G401 (cell line): ENCODE measurements around the gene UST. TPM values are rescaled to one million over a fixed set of nuclear protein-coding genes. Genes with fewer than 3 reads are reported as not detected.

Experiments used
- DNase-seq: peaks from one replicate; pipeline ENCODE4 v3.0.0-alpha.2; 2015; ENCODE audit warnings: low spot score
- in situ Hi-C: cut with HindIII; loops from 2 replicates; pipeline ENCODE4 v1.10.0; 2016; ENCODE audit warnings: low sequenced_read_pairs, mixed read lengths
- total RNA-seq: library from RNA; depleted of rRNA; stranded (reverse); fragments of >200 nt; shearing (Covaris generic); gene quantifications from 2 replicates; pipeline ENCODE4 v1.2.3, GENCODE V29; 2014

The UST gene
- total RNA-seq, 1 experiment from 2014 or later, result not detected

GRCh38 chr6:149076355-149076734, 329.5 kb downstream of the UST start:
- no peak for DNase-seq
- in situ Hi-C loops, result no loop called here

GRCh38 chr6:149077208-149077607, 330.4 kb downstream of the UST start:
- no peak for DNase-seq
- in situ Hi-C loops, result no loop called here

GRCh38 chr6:149078211-149078782, 331.5 kb downstream of the UST start:
- no peak for DNase-seq
- in situ Hi-C loops, result no loop called here

GRCh38 chr6:149079456-149079855, 332.6 kb downstream of the UST start:
- DNase-seq, result no peak
- in situ Hi-C loops, result no loop called here

GRCh38 chr6:149079911-149080491, 333.2 kb downstream of the UST start:
- in situ Hi-C loops, result no loop called here
- peak; percentile 19 for DNase-seq

- in situ Hi-C loops, result no loop called here
- no peak for DNase-seq
These were observed 333.7 kb downstream of the UST start for GRCh38 chr6:149080511-149080910.

GRCh38 chr6:149081281-149081680, 334.5 kb downstream of the UST start:
- in situ Hi-C loops, result no loop called here
- DNase-seq, result no peak

- peak; percentile 61 for DNase-seq
- in situ Hi-C loops, result no loop called here
These were observed 335.5 kb downstream of the UST start for GRCh38 chr6:149082320-149082719.

GRCh38 chr6:149084026-149084425, 337.2 kb downstream of the UST start:
- no peak for DNase-seq
- in situ Hi-C loops, result no loop called here

- in situ Hi-C loops, result no loop called here
- no peak for DNase-seq
These were observed 338.2 kb downstream of the UST start for GRCh38 chr6:149084808-149085556.

- in situ Hi-C loops, result no loop called here
- no peak for DNase-seq
These were observed 338.7 kb downstream of the UST start for GRCh38 chr6:149085557-149085938.

- in situ Hi-C loops, result no loop called here
- DNase-seq, result no peak
These were observed 339.5 kb downstream of the UST start for GRCh38 chr6:149086363-149086762.

- in situ Hi-C loops, result no loop called here
- DNase-seq, result no peak
These were observed 341.1 kb downstream of the UST start for GRCh38 chr6:149087898-149088297.

- in situ Hi-C loops, result no loop called here
- no peak for DNase-seq
These were observed 341.5 kb downstream of the UST start for GRCh38 chr6:149088361-149088760.

- no peak for DNase-seq
- in situ Hi-C loops, result no loop called here
These were observed 342.7 kb downstream of the UST start for GRCh38 chr6:149089510-149089909.

- in situ Hi-C loops, result no loop called here
- DNase-seq, result no peak
These were observed 344.1 kb downstream of the UST start for GRCh38 chr6:149090937-149091336.

GRCh38 chr6:149093643-149094042, 346.8 kb downstream of the UST start:
- DNase-seq, result no peak

GRCh38 chr6:149094156-149094555, 347.3 kb downstream of the UST start:
- in situ Hi-C loops, result no loop called here
- no peak for DNase-seq

More at GRCh38 chr6:149093643-149094042, 346.8 kb downstream of the UST start:
- in situ Hi-C loops, result no loop called here

GRCh38 chr6:149094934-149095351, 348.1 kb downstream of the UST start:
- in situ Hi-C loops, result no loop called here
- DNase-seq, result no peak

- DNase-seq, result no peak
- in situ Hi-C loops, result no loop called here
These were observed 349.0 kb downstream of the UST start for GRCh38 chr6:149095842-149096241.

- in situ Hi-C loops, result no loop called here
These were observed 351.0 kb downstream of the UST start for GRCh38 chr6:149097794-149098193.

More at GRCh38 chr6:149097794-149098193, 351.0 kb downstream of the UST start:
- DNase-seq, result no peak
